ENCODE measurements around the gene TNFRSF25. TPM values are rescaled to one million over a fixed set of nuclear protein-coding genes. Genes with fewer than 3 reads are reported as not detected.

Gene TNFRSF25, protein sequence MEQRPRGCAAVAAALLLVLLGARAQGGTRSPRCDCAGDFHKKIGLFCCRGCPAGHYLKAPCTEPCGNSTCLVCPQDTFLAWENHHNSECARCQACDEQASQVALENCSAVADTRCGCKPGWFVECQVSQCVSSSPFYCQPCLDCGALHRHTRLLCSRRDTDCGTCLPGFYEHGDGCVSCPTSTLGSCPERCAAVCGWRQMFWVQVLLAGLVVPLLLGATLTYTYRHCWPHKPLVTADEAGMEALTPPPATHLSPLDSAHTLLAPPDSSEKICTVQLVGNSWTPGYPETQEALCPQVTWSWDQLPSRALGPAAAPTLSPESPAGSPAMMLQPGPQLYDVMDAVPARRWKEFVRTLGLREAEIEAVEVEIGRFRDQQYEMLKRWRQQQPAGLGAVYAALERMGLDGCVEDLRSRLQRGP
- 10 to 100 TPM in 1 of 4 donors, 1 to 10 TPM in 3; 2.1 to 11.5 (median 5.7) TPM for total RNA-seq

DNA sequence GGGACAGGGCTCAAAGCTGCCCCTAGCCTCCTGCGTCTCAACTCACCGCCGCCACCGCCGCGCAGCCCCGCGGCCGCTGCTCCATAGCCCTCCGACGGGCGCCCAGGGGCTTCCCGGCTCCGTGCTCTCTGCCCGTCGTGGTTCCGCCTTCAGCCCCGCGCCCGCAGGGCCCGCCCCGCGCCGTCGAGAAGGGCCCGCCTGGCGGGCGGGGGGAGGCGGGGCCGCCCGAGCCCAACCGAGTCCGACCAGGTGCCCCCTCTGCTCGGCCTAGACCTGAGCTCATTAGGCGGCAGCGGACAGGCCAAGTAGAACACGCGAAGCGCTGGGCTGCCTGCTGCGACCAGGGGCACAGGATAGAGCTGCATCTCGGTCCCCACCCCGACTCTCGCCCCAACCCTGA is at the start of gene TNFRSF25:
Gene TNFRSF25, minus strand, starts transcription at position 151 of the 400 bp plus-strand sequence. Its CDS starts 66 bp downstream, at position 85.
- TF ChIP-seq CTCF (IDR thresholded peaks at IDR 0.05; ENCODE audit: low read depth) = no peak

GRCh38 chr1:6515771-6516170 is 49.8 kb upstream of the TNFRSF25 start:
- TF ChIP-seq CTCF (IDR thresholded peaks at IDR 0.05; ENCODE audit: low read depth) = no peak

GRCh38 chr1:6513320-6513801 is 47.4 kb upstream of the TNFRSF25 start:
- TF ChIP-seq CTCF (IDR thresholded peaks at IDR 0.05; ENCODE audit: low read depth) = no peak

GRCh38 chr1:6512908-6513280 is 46.9 kb upstream of the TNFRSF25 start:
- TF ChIP-seq CTCF (IDR thresholded peaks at IDR 0.05; ENCODE audit: low read depth) = no peak

- no peak for TF ChIP-seq CTCF (IDR thresholded peaks at IDR 0.05; ENCODE audit: low read depth)
Observed at GRCh38 chr1:6512245-6512907, 46.4 kb upstream of the TNFRSF25 start.

GRCh38 chr1:6511561-6512244 is 45.7 kb upstream of the TNFRSF25 start:
- TF ChIP-seq CTCF (IDR thresholded peaks at IDR 0.05; ENCODE audit: low read depth) = no peak

- no peak for TF ChIP-seq CTCF (IDR thresholded peaks at IDR 0.05; ENCODE audit: low read depth)
Observed at GRCh38 chr1:6511056-6511455, 45.1 kb upstream of the TNFRSF25 start.
